ENCODE data around the gene AIF1.

GRCh38 chr6:31614075-31614619 lies 887 bp upstream of the AIF1 start:
- TF ChIP-seq POLR2AphosphoS5 (IDR thresholded peaks at IDR 0.05) (no peak), CTCF (IDR thresholded peaks at IDR 0.05) (no peak), POLR2A (IDR thresholded peaks at IDR 0.05) (no peak)

Data from breast epithelium (tissue), 3 donors.